COLO668 (cell line): ENCODE measurements around the gene KCMF1.
"Not testable (repeated sequence)": the region's sequence is repeated elsewhere in the genome, so short reads cannot be mapped to it uniquely, and the experiment has no call there.

Source experiments
- DNase-seq: peaks from one replicate; lab custom pipeline; 2025; ENCODE audit not compliant: unreplicated experiment; lab: John Stamatoyannopoulos, UW

KCMF1 gene

GRCh38 chr2:84970868-84971509 is at the start of gene KCMF1:
Gene KCMF1, plus strand, starts transcription at chr2:84971161. Its CDS starts 291 bp downstream, at chr2:84971452.
- peak; percentile 88 for DNase-seq

GRCh38 chr2:84923009-84923408 is 48.0 kb upstream of the KCMF1 start:
- DNase-seq: no peak

- DNase-seq: no peak
These were observed 46.5 kb upstream of the KCMF1 start for GRCh38 chr2:84924173-84925106.

- no peak for DNase-seq
These were observed 45.6 kb upstream of the KCMF1 start for GRCh38 chr2:84925336-84925723.

- DNase-seq: peak; percentile 95
These were observed 45.1 kb upstream of the KCMF1 start for GRCh38 chr2:84925724-84926376.

- no peak for DNase-seq
These were observed 43.7 kb upstream of the KCMF1 start for GRCh38 chr2:84927275-84927627.

GRCh38 chr2:84931384-84931821 is 39.6 kb upstream of the KCMF1 start:
- no peak for DNase-seq

GRCh38 chr2:84938194-84938879 is 32.6 kb upstream of the KCMF1 start:
- DNase-seq: no peak

GRCh38 chr2:84939426-84940087 is 31.4 kb upstream of the KCMF1 start:
- no peak for DNase-seq

- no peak for DNase-seq
These were observed 30.9 kb upstream of the KCMF1 start for GRCh38 chr2:84940088-84940470.

- no peak for DNase-seq
These were observed 30.0 kb upstream of the KCMF1 start for GRCh38 chr2:84940831-84941412.

GRCh38 chr2:84942166-84942565 is 28.8 kb upstream of the KCMF1 start:
- DNase-seq: no peak

- DNase-seq: no peak
These were observed 28.0 kb upstream of the KCMF1 start for GRCh38 chr2:84942964-84943421.

GRCh38 chr2:84944295-84944909 is 26.6 kb upstream of the KCMF1 start:
- no peak for DNase-seq

- not testable (repeated sequence) for DNase-seq
These were observed 25.1 kb upstream of the KCMF1 start for GRCh38 chr2:84945838-84946203.

GRCh38 chr2:84946204-84947009 is 24.6 kb upstream of the KCMF1 start:
- no peak for DNase-seq

- no peak for DNase-seq
These were observed 23.9 kb upstream of the KCMF1 start for GRCh38 chr2:84947010-84947593.

- DNase-seq: no peak
These were observed 17.4 kb upstream of the KCMF1 start for GRCh38 chr2:84953535-84953934.

- no peak for DNase-seq
These were observed 16.6 kb upstream of the KCMF1 start for GRCh38 chr2:84954329-84954728.
